HG03108 (cell line): ENCODE measurements around the gene CYP19A1.

Experiments
- ATAC-seq: cut with Tn5 transposase; IDR thresholded peaks from one replicate; pipeline ENCODE4 v1.9.1; 2021; ENCODE audit warnings: moderate library complexity; ENCODE audit not compliant: unreplicated experiment

The CYP19A1 gene

GRCh38 chr15:51327081-51327480 lies 11.3 kb downstream of the CYP19A1 start:
- ATAC-seq: no peak

GRCh38 chr15:51325167-51325566 lies 13.2 kb downstream of the CYP19A1 start:
- no peak for ATAC-seq

GRCh38 chr15:51323749-51324148 lies 14.6 kb downstream of the CYP19A1 start:
- no peak for ATAC-seq

GRCh38 chr15:51322621-51323296 lies 15.6 kb downstream of the CYP19A1 start:
- ATAC-seq: no peak

GRCh38 chr15:51321316-51321715 lies 17.1 kb downstream of the CYP19A1 start:
- ATAC-seq: no peak

GRCh38 chr15:51320843-51321242 lies 17.6 kb downstream of the CYP19A1 start:
- no peak for ATAC-seq

- no peak for ATAC-seq
Observed at GRCh38 chr15:51319539-51319938, 18.9 kb downstream of the CYP19A1 start.

- no peak for ATAC-seq
Observed at GRCh38 chr15:51318382-51319150, 19.8 kb downstream of the CYP19A1 start.

GRCh38 chr15:51316636-51317035 lies 21.8 kb downstream of the CYP19A1 start:
- no peak for ATAC-seq

- ATAC-seq: no peak
Observed at GRCh38 chr15:51315726-51316125, 22.7 kb downstream of the CYP19A1 start.

- ATAC-seq: no peak
Observed at GRCh38 chr15:51314391-51315337, 23.7 kb downstream of the CYP19A1 start.

- no peak for ATAC-seq
Observed at GRCh38 chr15:51313644-51314280, 24.6 kb downstream of the CYP19A1 start.

- ATAC-seq: no peak
Observed at GRCh38 chr15:51313074-51313393, 25.4 kb downstream of the CYP19A1 start.

GRCh38 chr15:51312166-51313073 lies 26.0 kb downstream of the CYP19A1 start:
- no peak for ATAC-seq

- no peak for ATAC-seq
Observed at GRCh38 chr15:51311510-51311909, 26.9 kb downstream of the CYP19A1 start.

- ATAC-seq: no peak
Observed at GRCh38 chr15:51310064-51310463, 28.3 kb downstream of the CYP19A1 start.

GRCh38 chr15:51307811-51308210 lies 30.6 kb downstream of the CYP19A1 start:
- no peak for ATAC-seq

- no peak for ATAC-seq
Observed at GRCh38 chr15:51307325-51307724, 31.1 kb downstream of the CYP19A1 start.

- ATAC-seq: no peak
Observed at GRCh38 chr15:51303462-51303980, 34.9 kb downstream of the CYP19A1 start.

GRCh38 chr15:51302480-51302879 lies 35.9 kb downstream of the CYP19A1 start:
- no peak for ATAC-seq
